GM23338 (cell line): ENCODE measurements around the gene DMKN. TPM values are rescaled to one million over a fixed set of nuclear protein-coding genes. Genes with fewer than 3 reads are reported as not detected.

Experiments
- ATAC-seq: fragments of 200-7000 bp; cut with Tn5 transposase; 3 replicates; pipeline ENCODE4 v1.9.1; 2020
- DNase-seq: peaks from one replicate; pipeline ENCODE4 v3.0.0-alpha.2; 2015; ENCODE audit warnings: low spot score
- H2AFZ ChIP-seq: fragments of 200-600 bp; sonication (generic); 2 replicates; pipeline ENCODE4 v1.8.0; 2016; ENCODE audit warnings: antibody characterized with exemption, mild to moderate bottlenecking, moderate library complexity
- H3F3A ChIP-seq: fragments of 200-600 bp; sonication (generic); replicated peaks from 2 replicates; pipeline ENCODE4 v1.8.0; 2017; ENCODE audit warnings: antibody characterized with exemption, mixed run types, low read depth
- H3K27ac ChIP-seq: fragments of 200-600 bp; sonication (generic); 2 replicates; pipeline ENCODE4 v1.6.1; 2016; ENCODE audit warnings: low read depth
- H3K27me3 ChIP-seq: fragments of 200-600 bp; sonication (generic); 2 replicates; pipeline ENCODE4 v1.8.0; 2016; ENCODE audit warnings: mild to moderate bottlenecking, mixed run types, moderate library complexity; ENCODE audit not compliant: insufficient read depth
- H3K36me3 ChIP-seq: fragments of 200-600 bp; sonication (generic); 2 replicates; pipeline ENCODE4 v1.8.0; 2016; ENCODE audit warnings: mild to moderate bottlenecking; ENCODE audit not compliant: insufficient read depth
- H3K4me1 ChIP-seq: fragments of 200-600 bp; sonication (generic); 2 replicates; pipeline ENCODE4 v1.8.0; 2016; ENCODE audit warnings: mild to moderate bottlenecking, moderate library complexity; ENCODE audit not compliant: insufficient read depth
- H3K4me2 ChIP-seq: fragments of 200-600 bp; sonication (generic); 2 replicates; pipeline ENCODE4 v1.7.1; 2017; ENCODE audit warnings: mixed run types
- H3K4me3 ChIP-seq: fragments of 200-600 bp; sonication (generic); 2 replicates; pipeline ENCODE4 v1.6.1; 2016; ENCODE audit warnings: mixed run types
- H3K79me2 ChIP-seq: fragments of 200-600 bp; sonication (generic); replicated peaks from 2 replicates; pipeline ENCODE4 v1.8.0; 2017; ENCODE audit warnings: mild to moderate bottlenecking; ENCODE audit not compliant: insufficient read depth
- H3K9me2 ChIP-seq: fragments of 200-600 bp; sonication (generic); 2 replicates; pipeline ENCODE4 v1.8.0; 2017; ENCODE audit not compliant: insufficient read depth
- H4K20me1 ChIP-seq: fragments of 200-600 bp; sonication (generic); replicated peaks from 2 replicates; pipeline ENCODE4 v1.8.0; 2017; ENCODE audit warnings: mild to moderate bottlenecking; ENCODE audit not compliant: insufficient read depth
- H3K27ac Mint-ChIP-seq: 2 replicates; pipeline ENCODE4 v1.8.0; 2020; ENCODE audit warnings: inconsistent platforms, mild to moderate bottlenecking, moderate library complexity, mixed read lengths
- H3K27me3 Mint-ChIP-seq: 3 replicates; pipeline ENCODE4 v1.8.0; 2022; ENCODE audit warnings: low read depth, mild to moderate bottlenecking, moderate library complexity, mixed read lengths, inconsistent platforms; ENCODE audit not compliant: insufficient read depth, poor library complexity
- H3K36me3 Mint-ChIP-seq: 3 replicates; pipeline ENCODE4 v1.8.0; 2021; ENCODE audit warnings: low read depth, mild to moderate bottlenecking, inconsistent platforms, moderate library complexity, mixed read lengths
- H3K4me1 Mint-ChIP-seq: 3 replicates; pipeline ENCODE4 v1.8.0; 2020; ENCODE audit warnings: mild to moderate bottlenecking, inconsistent platforms, mixed read lengths
- H3K4me3 Mint-ChIP-seq: 3 replicates; pipeline ENCODE4 v1.8.0; 2021; ENCODE audit warnings: moderate library complexity, mild to moderate bottlenecking, inconsistent platforms, mixed read lengths
- H3K9me3 Mint-ChIP-seq: 3 replicates; pipeline ENCODE4 v1.8.0; 2020; ENCODE audit warnings: moderate library complexity, mild to moderate bottlenecking, inconsistent platforms, mixed read lengths
- CREB1 ChIP-seq: fragments of 250-450 bp; sonication (Bioruptor Pico); IDR thresholded peaks from 2 replicates; pipeline ENCODE4 v1.5.0; 2020; ENCODE audit warnings: low read depth, mild to moderate bottlenecking, moderate library complexity
- CTCF ChIP-seq, 2 experiments: fragments of 200-600 bp in 1 of 2; sonication (generic) in 1 of 2; conservative IDR thresholded peaks; 2 replicates each; pipeline versions ENCODE4 v1.5.1 to v1.6.1; 2016 to 2017; ENCODE audit warnings: antibody characterized with exemption in 2 of 2, low read depth in 2 of 2, mild to moderate bottlenecking in 2 of 2, moderate library complexity in 1 of 2
- ETS1 ChIP-seq: IDR thresholded peaks from 2 replicates; pipeline ENCODE4 v1.6.1; 2016; ENCODE audit warnings: antibody characterized with exemption
- EZH2 ChIP-seq: fragments of 200-600 bp; sonication (generic); IDR thresholded peaks from one replicate; pipeline ENCODE4 v1.8.0; 2017; ENCODE audit warnings: antibody characterized with exemption, mild to moderate bottlenecking, low read depth; ENCODE audit not compliant: unreplicated experiment
- EZH2phosphoT487 ChIP-seq: fragments of 200-600 bp; sonication (generic); IDR thresholded peaks from one replicate; pipeline ENCODE4 v1.8.1; 2018; ENCODE audit warnings: antibody characterized with exemption; ENCODE audit not compliant: unreplicated experiment
- JUNB ChIP-seq: IDR thresholded peaks from one replicate; pipeline ENCODE4 v1.6.1; 2016; ENCODE audit warnings: antibody characterized with exemption; ENCODE audit not compliant: unreplicated experiment
- NANOG ChIP-seq: IDR thresholded peaks from 2 replicates; pipeline ENCODE4 v1.6.1; 2016; ENCODE audit warnings: antibody characterized with exemption, borderline replicate concordance
- POLR2AphosphoS5 ChIP-seq: IDR thresholded peaks from 2 replicates; pipeline ENCODE4 v1.6.1; 2016; ENCODE audit warnings: antibody characterized with exemption, low read depth
- REST ChIP-seq: IDR thresholded peaks from one replicate; pipeline ENCODE4 v1.6.1; 2018; ENCODE audit warnings: antibody characterized with exemption; ENCODE audit not compliant: unreplicated experiment
- STAT1 ChIP-seq: IDR thresholded peaks from one replicate; pipeline ENCODE4 v1.6.1; 2016; ENCODE audit warnings: antibody characterized with exemption; ENCODE audit not compliant: unreplicated experiment
- ZNF114 ChIP-seq: fragments of 250-450 bp; sonication (Bioruptor Pico); IDR thresholded peaks from 2 replicates; pipeline ENCODE4 v1.5.0; 2020; ENCODE audit warnings: mild to moderate bottlenecking, moderate library complexity
- ZNF331 ChIP-seq: fragments of 250-450 bp; sonication (Bioruptor Pico); IDR thresholded peaks from 2 replicates; pipeline ENCODE4 v1.5.0; 2020; ENCODE audit warnings: low read depth, mild to moderate bottlenecking, moderate library complexity
- ZNF462 ChIP-seq: fragments of 250-450 bp; sonication (Bioruptor Pico); IDR thresholded peaks from 2 replicates; pipeline ENCODE4 v1.5.0; 2020; ENCODE audit warnings: mild to moderate bottlenecking, moderate library complexity
- polyA plus RNA-seq: library from polyadenylated mRNA; unstranded; fragments of >200 nt; fragmentation: Nextera tagmentation; extraction: Ambion mirVana; gene quantifications from 2 replicates; pipeline ENCODE4 v1.2.1, GENCODE V29; 2016
- total RNA-seq: library from RNA; depleted of rRNA; stranded (reverse); fragments of >200 nt; shearing (Covaris generic); gene quantifications from 2 replicates; pipeline ENCODE4 v1.2.3, GENCODE V29; 2014

The DMKN gene
- total and polyA plus RNA-seq, 2 experiments from 2014 or later: 259 to 569 TPM

- TF ChIP-seq EZH2phosphoT487 (no peak), ZNF114 (CRISPR knock-in tag) (no peak)
Measured at GRCh38 chr19:35517342-35517741, 3.9 kb upstream of the DMKN start (continued).

GRCh38 chr19:35516310-35516709, 2.9 kb upstream of the DMKN start:
- no peak overlapping the region for H2AFZ ChIP-seq
- H3K79me2 ChIP-seq: no peaks in the 10 kb centered on the region
- no peak for ATAC-seq
- H3K27me3 Mint-ChIP-seq: peaks cover 11% of the 10 kb centered on the region
- peaks cover 21% of the 10 kb centered on the region for H3K4me1 ChIP-seq
- H3K27ac ChIP-seq: no peak overlapping the region
- no peak overlapping the region for H3K4me2 ChIP-seq
- H3K4me1 Mint-ChIP-seq: peaks cover 23% of the 10 kb centered on the region
- H4K20me1 ChIP-seq: no peaks in the 10 kb centered on the region
- H3K4me3 ChIP-seq: no peak overlapping the region
- TF ChIP-seq ZNF462 (CRISPR knock-in tag) (no peak), CTCF (conservative IDR thresholded peaks at IDR 0.05; ENCODE audit: low read depth in 2 of 2) (no peak), POLR2AphosphoS5 (no peak), ZNF114 (CRISPR knock-in tag) (no peak), JUNB (no peak), STAT1 (no peak), EZH2 (no peak), ZNF331 (CRISPR knock-in tag) (no peak), NANOG (no peak), EZH2phosphoT487 (no peak), CREB1 (CRISPR knock-in tag) (no peak), ETS1 (no peak), REST (no peak)
- H3K27ac Mint-ChIP-seq: no peak overlapping the region
- H3K36me3 Mint-ChIP-seq: no peaks in the 10 kb centered on the region
- H3K9me3 Mint-ChIP-seq: no peaks in the 10 kb centered on the region; the same call in 2 of the 3 replicates
- no peaks in the 10 kb centered on the region for H3K36me3 ChIP-seq
- H3K27me3 ChIP-seq: peaks cover 2% of the 10 kb centered on the region; the same call in 1 of the 2 replicates
- no peak overlapping the region for H3K4me3 Mint-ChIP-seq
- H3K9me2 ChIP-seq: no peaks in the 10 kb centered on the region
- H3F3A ChIP-seq: no peaks in the 10 kb centered on the region
- no peak for DNase-seq
